IPS DF 19.7 (cell line): ENCODE data around the gene NDUFS7.
A peak's percentile ranks its signal among the peaks of the same experiment; 100 is the strongest.

ENCODE experiments used
- DNase-seq: peaks from one replicate; pipeline ENCODE4 v3.0.0-alpha.2; 2013; ENCODE audit warnings: low read depth, low spot score

The NDUFS7 gene

GRCh38 chr19:1364070-1364704 is 19.5 kb upstream of the NDUFS7 start:
- no peak for DNase-seq

GRCh38 chr19:1365319-1366269 is 18.1 kb upstream of the NDUFS7 start:
- DNase-seq = no peak

- DNase-seq = no peak
Observed at GRCh38 chr19:1366296-1366695, 17.4 kb upstream of the NDUFS7 start.

- no peak for DNase-seq
Observed at GRCh38 chr19:1366899-1367870, 16.5 kb upstream of the NDUFS7 start.

- DNase-seq = no peak
Observed at GRCh38 chr19:1369214-1369805, 14.4 kb upstream of the NDUFS7 start.

- no peak for DNase-seq
Observed at GRCh38 chr19:1370579-1371361, 12.9 kb upstream of the NDUFS7 start.

- DNase-seq = no peak
Observed at GRCh38 chr19:1373042-1373533, 10.6 kb upstream of the NDUFS7 start.

- DNase-seq = no peak
Observed at GRCh38 chr19:1373534-1374249, 10.0 kb upstream of the NDUFS7 start.

GRCh38 chr19:1374250-1374577 is 9.5 kb upstream of the NDUFS7 start:
- DNase-seq = no peak

- no peak for DNase-seq
Observed at GRCh38 chr19:1376415-1376805, 7.3 kb upstream of the NDUFS7 start.

- no peak for DNase-seq
Observed at GRCh38 chr19:1377176-1377964, 6.3 kb upstream of the NDUFS7 start.

GRCh38 chr19:1377965-1378785 is 5.5 kb upstream of the NDUFS7 start:
- DNase-seq = no peak

GRCh38 chr19:1379126-1379905 is 4.4 kb upstream of the NDUFS7 start:
- no peak for DNase-seq

GRCh38 chr19:1379961-1380489 is 3.7 kb upstream of the NDUFS7 start:
- DNase-seq = no peak

- DNase-seq = no peak
Observed at GRCh38 chr19:1382250-1382649, 1.5 kb upstream of the NDUFS7 start.

GRCh38 chr19:1383017-1383311 is 743 bp upstream of the NDUFS7 start:
- DNase-seq = peak; percentile 73

GRCh38 chr19:1384085-1384462 is 367 bp downstream of the NDUFS7 start:
- no peak for DNase-seq
